HepG2 (cell line): ENCODE measurements around the gene GAREM1. TPM values are rescaled to one million over a fixed set of nuclear protein-coding genes. Genes with fewer than 3 reads are reported as not detected.
A peak's percentile ranks its signal among the peaks of the same experiment; 100 is the strongest.

Experiments
- CEBPB ChIP-seq: IDR thresholded peaks from 2 replicates; pipeline ENCODE4 v1.6.1; 2011; ENCODE audit warnings: low read depth, low read length, improper control_type of control experiment, borderline replicate concordance
- DNMT3B ChIP-seq: conservative IDR thresholded peaks from 2 replicates; pipeline ENCODE4 v1.6.1; 2016; ENCODE audit warnings: missing biosample characterization, control low read depth
- FIP1L1 ChIP-seq: fragments of 200-400 bp; formaldehyde crosslinking; IDR thresholded peaks from 2 replicates; pipeline ENCODE4 v1.6.1; 2018; ENCODE audit warnings: low read depth, mild to moderate bottlenecking, low read length, moderate library complexity, borderline replicate concordance; ENCODE audit not compliant: insufficient read depth
- FOXA3 ChIP-seq: IDR thresholded peaks from 2 replicates; pipeline ENCODE4 v1.6.1; 2016; ENCODE audit warnings: missing genetic modification reagents, missing compliant biosample characterization
- GMEB2 ChIP-seq: IDR thresholded peaks from 2 replicates; pipeline ENCODE4 v1.6.1; 2016; ENCODE audit warnings: missing biosample characterization, missing genetic modification reagents, low read depth
- HMG20A ChIP-seq: IDR thresholded peaks from 2 replicates; pipeline ENCODE4 v1.6.1; 2016; ENCODE audit warnings: borderline replicate concordance
- IKZF4 ChIP-seq: sonication (generic); formaldehyde crosslinking; IDR thresholded peaks from 2 replicates; pipeline ENCODE4 v1.5.1; 2020; ENCODE audit warnings: borderline replicate concordance, mild to moderate bottlenecking, low read depth, missing genetic modification reagents; ENCODE audit errors: not compliant biosample characterization
- IKZF5 ChIP-seq: IDR thresholded peaks from 2 replicates; pipeline ENCODE4 v1.6.1; 2018; ENCODE audit warnings: missing genetic modification reagents, mild to moderate bottlenecking, missing compliant biosample characterization
- IRF1 ChIP-seq: sonication (generic); formaldehyde crosslinking; IDR thresholded peaks from 2 replicates; pipeline ENCODE4 v1.4.0; 2020; ENCODE audit warnings: low read depth, mild to moderate bottlenecking, missing genetic modification reagents
- SIN3A ChIP-seq: IDR thresholded peaks from 2 replicates; pipeline ENCODE4 v1.6.1; 2011; ENCODE audit warnings: low read depth, mild to moderate bottlenecking, control low read depth, low read length, borderline replicate concordance
- SOX13 ChIP-seq, 3 experiments: fragments of 450-650 bp in 1 of 3; sonication (generic) in 1 of 3; formaldehyde crosslinking in 1 of 3; IDR thresholded peaks in 2 of 3; conservative IDR thresholded peaks in 1 of 3; 2 replicates each; pipeline versions ENCODE4 v1.5.0 to v1.6.1; 2016 to 2020; ENCODE audit warnings: antibody characterized with exemption in 1 of 3, mild to moderate bottlenecking in 1 of 3, missing compliant biosample characterization in 1 of 3, missing genetic modification reagents in 1 of 3, moderate library complexity in 1 of 3
- YEATS2 ChIP-seq: sonication (generic); formaldehyde crosslinking; IDR thresholded peaks from 2 replicates; pipeline ENCODE4 v1.4.0; 2020; ENCODE audit warnings: missing genetic modification reagents, borderline replicate concordance
- ZFYVE20 ChIP-seq: sonication (generic); formaldehyde crosslinking; IDR thresholded peaks from 2 replicates; pipeline ENCODE4 v1.8.0; 2023; ENCODE audit warnings: low read depth, mild to moderate bottlenecking, moderate library complexity, missing genetic modification reagents, borderline replicate concordance
- ZNF12 ChIP-seq: sonication (generic); formaldehyde crosslinking; IDR thresholded peaks from 2 replicates; pipeline ENCODE4 v1.5.0; 2020; ENCODE audit warnings: missing genetic modification reagents
- ZNF260 ChIP-seq: sonication (generic); formaldehyde crosslinking; IDR thresholded peaks from 2 replicates; pipeline ENCODE4 v1.4.0; 2020; ENCODE audit warnings: missing genetic modification reagents, low read depth, mild to moderate bottlenecking, borderline replicate concordance
- ZNF280D ChIP-seq: sonication (generic); formaldehyde crosslinking; IDR thresholded peaks from 2 replicates; pipeline ENCODE4 v1.5.1; 2020; ENCODE audit warnings: mild to moderate bottlenecking, missing genetic modification reagents
- ZNF354B ChIP-seq: sonication (generic); formaldehyde crosslinking; IDR thresholded peaks from 2 replicates; pipeline ENCODE4 v1.8.0; 2022; ENCODE audit warnings: mild to moderate bottlenecking, missing genetic modification reagents
- ZNF616 ChIP-seq: sonication (generic); formaldehyde crosslinking; IDR thresholded peaks from 2 replicates; pipeline ENCODE4 v1.5.0; 2020; ENCODE audit warnings: low read depth, mild to moderate bottlenecking, missing genetic modification reagents
- ZNF644 ChIP-seq: IDR thresholded peaks from 2 replicates; pipeline ENCODE4 v1.6.1; 2016; ENCODE audit warnings: low read depth
- ZNF83 ChIP-seq: sonication (generic); formaldehyde crosslinking; IDR thresholded peaks from 2 replicates; pipeline ENCODE4 v1.4.0; 2020; ENCODE audit warnings: missing genetic modification reagents, mild to moderate bottlenecking, borderline replicate concordance
- polyA plus RNA-seq, 8 experiments: library from polyadenylated mRNA; depleted of rRNA in 3 of 8; stranded (reverse) in 7 of 8; unstranded in 1 of 8; fragments of >200 nt; fragmentation: Illumina TruSeq in 4 of 8; extraction: Trizol in 4 of 8; gene quantifications; 2 replicates each; pipeline versions ENCODE4 v1.2.1 to v1.2.3, GENCODE V29; 2011 to 2016; ENCODE audit warnings: low read depth in 4 of 8, missing spikeins in 1 of 8, mixed read lengths in 1 of 8; ENCODE audit not compliant: insufficient read depth in 1 of 8
- total RNA-seq, 5 experiments: library from RNA; depleted of rRNA; stranded (reverse); fragments of >200 nt; fragmentation: Illumina TruSeq; extraction: Trizol; gene quantifications; 2 replicates each; pipeline ENCODE4 v1.2.3, GENCODE V29; 2016; ENCODE audit warnings: low read depth in 1 of 5

GAREM1 gene
- total and polyA plus RNA-seq, 2 of the 13 experiments (the other 11 are each of a cell fraction or from before 2014, with no cell fraction given): 2.5 to 2.9 TPM

- no peak for TF ChIP-seq ZNF280D
- TF ChIP-seq HMG20A (CRISPR knock-in tag): peak; percentile 60; the same call in 1 of the 2 replicates
- no peak for TF ChIP-seq IRF1 (CRISPR knock-in tag)
- TF ChIP-seq YEATS2 (CRISPR knock-in tag): no peak
- TF ChIP-seq ZNF12: peak; percentile 35; the same call in 1 of the 2 replicates
- TF ChIP-seq ZNF354B (CRISPR knock-in tag): no peak
- no peak for TF ChIP-seq FIP1L1
- TF ChIP-seq DNMT3B (CRISPR knock-in tag): no peak
- no peak for TF ChIP-seq IKZF5 (CRISPR knock-in tag)
- no peak for TF ChIP-seq ZFYVE20 (CRISPR knock-in tag)
- TF ChIP-seq SIN3A: no peak
- 0 out of 2 replicates have a peak, but pooled peaks have one; percentile 37 for TF ChIP-seq ZNF644 (CRISPR knock-in tag)
- no peak for TF ChIP-seq ZNF260
- TF ChIP-seq GMEB2: no peak
- no peak for TF ChIP-seq SOX13 (IDR thresholded peaks at IDR 0.05)
- TF ChIP-seq SOX13 (CRISPR knock-in tag; conservative IDR thresholded peaks at IDR 0.05 in 1 of 2, IDR thresholded peaks at IDR 0.05 in 1 of 2): peak in 1 of 2 experiments; percentile 14; a peak in 1 of 4 replicates
- no peak for TF ChIP-seq IKZF4 (CRISPR knock-in tag)
- TF ChIP-seq CEBPB: peak; percentile 13; the same call in 1 of the 2 replicates
- TF ChIP-seq ZNF616 (CRISPR knock-in tag): no peak
- TF ChIP-seq FOXA3 (CRISPR knock-in tag): peak; percentile 39
- TF ChIP-seq ZNF83 (CRISPR knock-in tag): no peak
These were observed 92.0 kb downstream of the GAREM1 start (continued) for GRCh38 chr18:32378705-32379104.
